HEK293T (cell line): ENCODE results near the gene GRM7.

Source experiments
- BHLHE40 ChIP-seq: fragments of 450-650 bp; IDR thresholded peaks from 2 replicates; pipeline ENCODE4 v1.6.1; 2016; ENCODE audit warnings: mild to moderate bottlenecking, moderate library complexity, borderline replicate concordance
- FOXA1 ChIP-seq: fragments of 450-650 bp; IDR thresholded peaks from 2 replicates; pipeline ENCODE4 v1.6.1; 2016; ENCODE audit warnings: mild to moderate bottlenecking
- FOXK2 ChIP-seq: fragments of 450-650 bp; IDR thresholded peaks from 2 replicates; pipeline ENCODE4 v1.6.1; 2016; ENCODE audit warnings: mild to moderate bottlenecking
- FOXM1 ChIP-seq: fragments of 450-650 bp; IDR thresholded peaks from 2 replicates; pipeline ENCODE4 v1.6.1; 2017; ENCODE audit warnings: mild to moderate bottlenecking, borderline replicate concordance
- HDGF ChIP-seq: fragments of 450-650 bp; IDR thresholded peaks from 2 replicates; pipeline ENCODE4 v1.6.1; 2017; ENCODE audit warnings: antibody characterized with exemption, borderline replicate concordance
- L3MBTL2 ChIP-seq: fragments of 450-650 bp; conservative IDR thresholded peaks from 2 replicates; pipeline ENCODE4 v1.6.1; 2016; ENCODE audit warnings: mild to moderate bottlenecking
- LEF1 ChIP-seq: fragments of 450-650 bp; IDR thresholded peaks from 2 replicates; pipeline ENCODE4 v1.6.1; 2017; ENCODE audit warnings: mild to moderate bottlenecking, borderline replicate concordance
- NFRKB ChIP-seq: fragments of 450-650 bp; IDR thresholded peaks from 2 replicates; pipeline ENCODE4 v1.6.1; 2016; ENCODE audit warnings: mild to moderate bottlenecking, moderate library complexity
- SP1 ChIP-seq: fragments of 450-650 bp; IDR thresholded peaks from 2 replicates; pipeline ENCODE4 v1.6.1; 2017
- TARDBP ChIP-seq: fragments of 450-650 bp; IDR thresholded peaks from 2 replicates; pipeline ENCODE4 v1.6.1; 2016
- ZNF384 ChIP-seq: fragments of 450-650 bp; IDR thresholded peaks from 2 replicates; pipeline ENCODE4 v1.6.1; 2016
- TF ChIP-seq, protein P1 (sequence below): fragments of 450-650 bp; IDR thresholded peaks from 2 replicates; pipeline ENCODE4 v1.6.1; 2016

DNA sequence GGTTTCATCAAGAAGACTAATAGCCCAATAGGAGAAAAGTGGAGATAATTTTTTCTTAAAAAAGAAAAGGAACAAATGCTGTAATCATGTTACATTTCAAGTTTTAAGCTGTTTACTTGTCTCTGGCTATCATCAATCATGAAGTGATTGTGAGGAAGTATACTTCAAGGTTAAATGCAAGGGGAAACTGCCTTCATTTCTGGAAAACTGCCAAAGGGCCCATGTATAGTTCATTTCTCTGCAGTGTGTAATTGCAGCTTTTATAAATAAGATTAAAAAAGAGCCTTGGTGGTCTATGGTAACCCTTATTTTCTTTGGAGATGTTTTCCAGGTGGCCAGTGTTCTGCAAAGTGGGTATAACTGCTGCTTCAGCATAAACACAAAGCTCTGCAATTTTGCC is 101.9 kb downstream of the GRM7 start:
- TF ChIP-seq FOXA1 (no peak), HDGF (no peak), L3MBTL2 (no peak), BHLHE40 (no peak), LEF1 (no peak), FOXM1 (no peak), SP1 (no peak), TARDBP (no peak), FOXK2 (no peak), ZNF384 (no peak), NFRKB (no peak)
- TF ChIP-seq, protein P1, sequence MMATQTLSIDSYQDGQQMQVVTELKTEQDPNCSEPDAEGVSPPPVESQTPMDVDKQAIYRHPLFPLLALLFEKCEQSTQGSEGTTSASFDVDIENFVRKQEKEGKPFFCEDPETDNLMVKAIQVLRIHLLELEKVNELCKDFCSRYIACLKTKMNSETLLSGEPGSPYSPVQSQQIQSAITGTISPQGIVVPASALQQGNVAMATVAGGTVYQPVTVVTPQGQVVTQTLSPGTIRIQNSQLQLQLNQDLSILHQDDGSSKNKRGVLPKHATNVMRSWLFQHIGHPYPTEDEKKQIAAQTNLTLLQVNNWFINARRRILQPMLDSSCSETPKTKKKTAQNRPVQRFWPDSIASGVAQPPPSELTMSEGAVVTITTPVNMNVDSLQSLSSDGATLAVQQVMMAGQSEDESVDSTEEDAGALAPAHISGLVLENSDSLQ: no peak
